Stimulated activated CD4-positive, alpha-beta T cell treated with anti-CD3 and anti-CD28 coated beads, Interleukin-12 subunit alpha, Interleukin-12 subunit beta, amount 100 ng/mL, for 24 hours (primary cell): ENCODE data around the gene CARMIL3.

Source experiments
- DNase-seq, 2 experiments: peaks; one replicate each; pipeline ENCODE4 v3.0.0-alpha.2; 2020; ENCODE audit warnings: low read depth in 2 of 2

The CARMIL3 gene

GRCh38 chr14:24063263-24063836 lies 11.5 kb downstream of the CARMIL3 start:
- DNase-seq, result no peak

- no peak for DNase-seq
Observed at GRCh38 chr14:24064091-24064795, 12.4 kb downstream of the CARMIL3 start.

- no peak for DNase-seq
Observed at GRCh38 chr14:24064856-24065255, 13.0 kb downstream of the CARMIL3 start.

GRCh38 chr14:24065408-24065807 lies 13.6 kb downstream of the CARMIL3 start:
- DNase-seq, result no peak

GRCh38 chr14:24066496-24067132 lies 14.8 kb downstream of the CARMIL3 start:
- no peak for DNase-seq

- DNase-seq, result no peak
Observed at GRCh38 chr14:24067133-24068082, 15.6 kb downstream of the CARMIL3 start.

- no peak for DNase-seq
Observed at GRCh38 chr14:24068711-24069410, 17.1 kb downstream of the CARMIL3 start.

- no peak for DNase-seq
Observed at GRCh38 chr14:24069411-24069735, 17.6 kb downstream of the CARMIL3 start.

- no peak for DNase-seq
Observed at GRCh38 chr14:24070285-24071143, 18.7 kb downstream of the CARMIL3 start.

GRCh38 chr14:24071144-24071697 lies 19.4 kb downstream of the CARMIL3 start, which contains the start of gene CPNE6:
CPNE6 (plus strand) TSS chr14:24071562; CDS start chr14:24072937, 1,375 bp downstream.
- no peak for DNase-seq

- no peak for DNase-seq
Observed at GRCh38 chr14:24071836-24072430, 20.1 kb downstream of the CARMIL3 start.

GRCh38 chr14:24072436-24072835 lies 20.6 kb downstream of the CARMIL3 start:
- DNase-seq, result no peak

- no peak for DNase-seq
Observed at GRCh38 chr14:24072881-24073877, 21.4 kb downstream of the CARMIL3 start.

- no peak for DNase-seq
Observed at GRCh38 chr14:24074625-24075484, 23.0 kb downstream of the CARMIL3 start.

- no peak for DNase-seq
Observed at GRCh38 chr14:24075485-24076301, 23.9 kb downstream of the CARMIL3 start.

GRCh38 chr14:24076302-24076601 lies 24.4 kb downstream of the CARMIL3 start:
- no peak for DNase-seq

- no peak for DNase-seq
Observed at GRCh38 chr14:24077086-24077485, 25.3 kb downstream of the CARMIL3 start.
